Measurements from ENCODE around the gene CRTAC1.
A peak's percentile ranks its signal among the peaks of the same experiment; 100 is the strongest.

CRTAC1 gene

GRCh38 chr10:98028168-98028770 lies 2.2 kb downstream of the CRTAC1 start:
- peak; percentile 70 for DNase-seq

GRCh38 chr10:98023024-98023423 lies 7.4 kb downstream of the CRTAC1 start:
- no peak for DNase-seq

GRCh38 chr10:98020784-98021183 lies 9.6 kb downstream of the CRTAC1 start:
- no peak for DNase-seq

DNA sequence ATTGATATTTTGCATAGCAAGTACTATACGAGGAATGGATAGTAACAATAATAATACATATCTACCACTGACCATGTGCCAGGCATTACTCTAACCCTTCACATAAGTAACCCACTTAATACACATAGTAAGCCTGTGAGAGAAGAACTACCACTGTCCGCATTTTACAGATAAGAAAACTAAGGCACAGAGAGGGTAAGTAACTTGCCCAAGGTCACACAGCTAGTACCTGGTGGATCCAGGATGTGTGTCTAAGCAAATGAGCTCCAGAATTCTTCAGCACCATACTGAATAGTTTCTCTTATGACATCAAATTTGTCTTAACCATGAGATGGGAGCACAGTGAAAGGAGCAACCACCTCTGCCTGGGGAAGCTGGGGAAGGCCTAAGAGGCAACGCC lies 10.2 kb downstream of the CRTAC1 start:
- no peak for DNase-seq

GRCh38 chr10:98019784-98020183 lies 10.6 kb downstream of the CRTAC1 start:
- no peak for DNase-seq

DNA sequence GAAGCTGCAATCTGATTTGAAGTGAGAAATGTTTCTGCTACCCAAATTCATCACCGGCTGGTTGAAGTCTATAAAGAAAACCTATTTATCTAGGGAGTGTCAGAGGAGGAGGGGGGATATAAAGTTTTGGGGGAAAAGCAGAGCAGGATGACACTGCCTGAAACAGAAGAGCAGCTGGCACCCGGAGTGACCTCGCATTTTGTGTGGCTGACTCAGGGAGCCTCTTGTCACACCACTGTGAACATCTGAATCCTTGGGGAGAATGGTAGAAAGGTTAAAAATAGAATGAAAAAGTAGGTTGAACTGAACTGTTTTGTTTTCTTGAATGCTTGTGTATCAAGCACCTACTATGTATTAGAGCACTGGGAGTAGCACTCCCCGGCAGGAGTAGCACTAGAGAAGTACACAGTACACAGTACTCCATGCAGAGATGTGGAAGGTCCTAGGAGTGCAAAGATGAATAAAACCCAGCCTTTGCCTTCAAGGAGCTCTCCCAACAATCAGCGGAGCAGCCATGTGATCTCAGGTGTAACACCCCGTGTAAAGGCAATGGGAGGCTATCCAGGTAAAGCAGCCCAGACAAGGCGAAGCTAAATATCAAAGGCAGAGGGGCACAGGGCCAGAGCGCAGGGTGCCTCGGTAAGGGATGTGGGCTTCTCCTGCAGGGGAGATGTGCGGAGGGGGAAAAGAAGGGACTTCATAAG lies 13.5 kb downstream of the CRTAC1 start:
- no peak for DNase-seq

- DNase-seq = no peak
Measured at GRCh38 chr10:98013776-98014175, 16.6 kb downstream of the CRTAC1 start.

DNA sequence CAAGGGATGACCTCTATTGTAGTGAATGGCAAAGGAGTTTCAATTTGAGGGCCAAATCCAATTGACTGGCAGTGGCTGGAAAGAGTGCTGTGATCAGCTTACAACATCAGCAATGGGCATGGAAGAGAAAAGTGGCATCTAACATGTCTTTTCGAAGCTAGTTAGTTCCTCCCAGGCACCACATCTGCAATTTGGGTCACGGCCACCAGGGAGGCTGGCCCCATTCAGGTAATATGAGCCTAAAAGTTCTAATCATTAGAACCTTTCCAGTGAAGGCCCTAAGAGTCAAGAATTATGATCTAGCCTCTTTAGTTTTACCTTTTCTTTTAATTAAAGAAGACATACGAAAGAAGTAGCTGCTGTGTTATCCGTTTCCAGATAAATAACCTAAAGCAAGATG lies 17.3 kb downstream of the CRTAC1 start:
- DNase-seq = no peak

DNA sequence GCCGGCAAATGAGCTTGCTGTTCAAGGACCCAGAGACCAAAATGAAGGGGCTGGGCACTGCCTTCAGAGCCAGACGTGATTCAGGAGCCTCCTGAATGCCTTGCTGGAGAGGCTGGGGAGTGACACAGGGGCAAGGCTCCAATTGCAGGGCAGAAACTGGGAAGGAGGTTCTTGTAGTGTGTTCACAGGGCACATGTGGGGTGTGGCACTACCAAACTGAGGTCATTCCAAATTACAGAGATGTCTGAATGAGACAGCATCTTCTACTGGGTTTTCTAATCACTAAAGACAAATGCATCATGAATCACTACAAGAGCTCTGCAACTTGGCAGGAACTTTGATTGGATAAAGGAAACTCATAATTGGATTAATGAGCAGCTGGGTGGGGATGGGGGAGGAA lies 17.8 kb downstream of the CRTAC1 start:
- no peak for DNase-seq

- no peak for DNase-seq
Measured at GRCh38 chr10:98010939-98011685, 19.3 kb downstream of the CRTAC1 start.

- DNase-seq = no peak
Measured at GRCh38 chr10:98006266-98006665, 24.2 kb downstream of the CRTAC1 start.

- no peak for DNase-seq
Measured at GRCh38 chr10:98001736-98002135, 28.7 kb downstream of the CRTAC1 start.

GRCh38 chr10:98000346-98000745 lies 30.1 kb downstream of the CRTAC1 start:
- DNase-seq = no peak

DNA sequence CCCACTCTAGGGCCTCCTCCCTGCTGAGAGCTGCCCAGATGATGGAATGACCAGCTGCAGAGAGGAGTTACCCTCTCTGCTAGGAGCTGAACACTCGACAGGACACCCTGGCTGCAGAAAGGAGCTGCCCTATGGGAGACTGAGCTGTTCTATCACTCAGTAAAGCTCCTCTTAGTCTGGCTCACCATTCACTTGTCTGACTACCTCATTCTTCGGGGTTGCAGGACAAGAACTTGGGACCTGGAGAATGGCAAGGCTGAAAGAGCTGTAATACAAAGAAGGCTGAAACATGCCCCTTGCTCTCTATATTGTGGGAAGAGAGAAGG lies 30.5 kb downstream of the CRTAC1 start:
- no peak for DNase-seq

DNA sequence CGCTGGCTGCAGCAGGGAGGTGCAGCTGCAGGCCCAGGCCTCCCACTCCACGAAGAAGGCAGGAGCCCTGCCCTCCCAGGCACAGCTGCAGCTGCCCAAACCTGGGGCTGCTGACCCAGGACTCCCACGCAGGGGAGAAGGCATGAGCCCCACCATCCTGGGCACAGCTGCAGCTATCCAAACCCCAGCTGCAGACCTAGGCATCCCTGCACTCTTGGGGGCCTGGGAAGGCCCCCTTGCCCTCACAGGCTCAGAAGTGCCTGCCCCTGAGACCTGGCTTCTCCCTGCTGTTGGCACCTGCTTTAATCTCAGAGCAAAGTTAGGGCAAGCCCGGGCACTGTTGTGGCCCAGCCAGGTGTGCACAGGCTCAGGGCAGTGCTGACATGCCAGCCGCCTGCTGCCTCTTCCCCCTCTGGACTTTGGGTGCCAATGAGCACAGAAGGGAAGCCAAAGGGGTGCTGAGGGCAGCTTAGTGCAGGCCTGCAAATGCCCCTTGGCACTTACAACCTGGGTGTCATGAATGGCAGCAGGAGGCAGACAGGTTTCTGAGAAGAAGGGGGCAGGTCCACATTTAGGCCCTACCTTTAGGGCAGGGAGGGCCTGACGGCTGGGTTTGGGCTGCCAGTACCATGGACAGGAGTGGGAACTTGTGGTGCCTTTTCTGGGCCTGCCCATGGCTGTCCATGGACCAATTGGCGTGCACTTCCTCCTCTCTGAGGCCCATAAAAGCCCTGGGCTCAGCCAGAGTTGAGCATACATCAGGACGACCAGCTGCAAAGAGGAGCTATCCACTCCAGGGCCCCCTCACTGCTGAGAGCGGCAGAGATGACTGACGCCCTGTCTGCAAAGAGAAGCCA lies 31.1 kb downstream of the CRTAC1 start:
- no peak for DNase-seq

GRCh38 chr10:97991871-97992270 lies 38.5 kb downstream of the CRTAC1 start:
- DNase-seq = no peak

GRCh38 chr10:97981816-97982215 lies 48.6 kb downstream of the CRTAC1 start:
- DNase-seq = no peak

- DNase-seq = peak; percentile 36
Measured at GRCh38 chr10:97977673-97978072, 52.7 kb downstream of the CRTAC1 start.

- no peak for DNase-seq
Measured at GRCh38 chr10:97975598-97975997, 54.8 kb downstream of the CRTAC1 start.

DNA sequence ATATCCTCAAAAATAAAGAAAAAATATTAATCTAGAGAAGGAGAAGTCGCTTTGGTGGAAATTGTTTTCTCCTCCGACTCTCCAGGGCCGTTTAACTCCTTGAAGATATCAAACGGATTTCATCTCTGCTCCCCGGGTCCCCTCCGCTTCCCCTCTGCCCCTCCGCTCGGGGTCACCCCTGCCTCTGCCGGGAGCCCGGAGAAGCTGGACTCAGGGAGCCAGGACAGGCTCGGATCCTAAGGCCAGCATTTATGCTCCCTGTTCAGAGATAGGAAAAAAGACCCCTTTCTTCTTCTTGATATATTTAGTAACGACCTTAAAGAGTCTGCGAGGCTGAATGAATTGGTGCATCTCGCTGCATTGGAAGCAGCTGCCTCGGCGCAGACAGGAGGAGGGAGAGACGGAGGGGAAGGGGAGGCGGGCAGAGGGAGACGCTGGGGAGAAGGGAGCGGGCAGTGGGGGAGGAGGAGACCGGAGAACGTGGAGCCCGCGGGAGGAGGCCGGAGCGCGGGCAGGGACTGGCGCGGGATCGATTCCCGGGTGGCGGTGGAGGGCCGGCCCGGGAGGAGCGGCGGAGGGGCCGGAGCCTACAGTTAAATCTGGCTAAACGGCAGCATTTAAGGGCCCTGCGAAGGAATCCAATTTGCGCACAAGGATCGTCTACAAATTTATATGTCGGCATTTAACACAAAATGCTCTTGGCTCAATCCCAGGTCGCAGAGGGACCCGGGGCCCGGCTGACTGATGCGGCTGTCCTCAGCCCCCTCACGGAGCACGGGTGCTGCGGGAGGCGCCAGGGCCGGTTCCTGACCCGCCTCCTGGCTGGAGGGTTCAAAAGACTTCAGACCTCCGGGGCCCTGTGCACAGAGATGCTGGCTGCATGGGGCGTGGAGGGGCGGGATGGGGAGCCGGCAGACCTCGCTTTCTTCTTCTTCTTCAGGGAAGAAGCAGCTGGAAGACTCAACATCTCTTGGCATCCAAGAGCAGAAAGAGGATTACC lies 55.6 kb downstream of the CRTAC1 start:
- peak; percentile 5 for DNase-seq

DNA sequence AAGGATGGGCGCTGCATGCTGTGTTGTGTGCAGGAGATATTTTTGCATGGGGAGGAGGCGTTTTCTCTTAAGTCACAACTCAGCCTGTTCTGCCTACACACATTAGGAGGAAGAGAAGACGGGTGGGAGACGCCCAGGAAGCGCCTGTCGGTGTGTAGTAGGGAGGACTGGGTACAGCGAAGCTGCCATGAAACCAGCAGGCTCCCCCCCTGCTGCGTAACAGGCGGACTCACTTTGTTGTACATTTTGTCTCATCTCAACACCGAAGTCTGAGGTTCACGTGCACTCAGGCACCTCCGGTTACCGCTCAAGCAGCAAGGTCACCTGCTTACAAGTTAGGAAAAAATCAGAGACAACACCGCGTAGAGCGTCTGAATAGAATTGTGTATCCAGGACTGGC lies 56.3 kb downstream of the CRTAC1 start:
- DNase-seq = no peak

GRCh38 chr10:97969538-97970079 lies 60.8 kb downstream of the CRTAC1 start:
- DNase-seq = no peak

Measured in midbrain (tissue), 1 donor.